Uterus (tissue), 2 donors: ENCODE data around the gene PRR4.

Experiments
- POLR2A ChIP-seq, 2 donors: fragments of 450-650 bp; IDR thresholded peaks; one replicate each; pipeline ENCODE4 v1.6.1; 2016; ENCODE audit warnings: antibody characterized with exemption in 2 of 2, mild to moderate bottlenecking in 1 of 2, moderate library complexity in 1 of 2
- TF ChIP-seq, protein P1 (sequence below), 4 experiments: fragments of 200-600 bp in 2 of 4; fragments of 450-650 bp in 2 of 4; sonication (generic) in 2 of 4; IDR thresholded peaks; one replicate each; pipeline ENCODE4 v1.5.1; 2016 to 2019; ENCODE audit warnings: antibody characterized with exemption in 4 of 4, mild to moderate bottlenecking in 2 of 4, moderate library complexity in 1 of 4

DNA sequence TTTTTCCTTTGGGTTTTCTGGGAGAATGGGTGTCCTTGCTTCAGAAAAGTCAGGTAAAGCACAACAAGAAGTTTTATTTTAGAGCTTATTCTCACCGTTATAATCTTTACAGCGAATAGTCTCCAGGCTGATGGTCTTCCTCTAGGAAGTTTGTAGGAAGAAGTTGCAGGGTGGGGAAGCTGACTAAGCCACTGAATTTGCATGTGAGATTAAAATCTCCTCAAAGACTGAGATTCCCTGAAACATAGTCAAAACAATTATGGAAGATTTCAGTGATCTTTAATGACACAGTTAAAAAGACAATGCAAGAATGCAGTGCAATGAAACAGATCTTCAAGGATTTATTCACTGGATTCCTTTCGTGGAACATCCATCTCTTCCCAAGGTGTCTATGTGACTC, 24.3 kb downstream of the PRR4 start:
- TF ChIP-seq, protein P1, sequence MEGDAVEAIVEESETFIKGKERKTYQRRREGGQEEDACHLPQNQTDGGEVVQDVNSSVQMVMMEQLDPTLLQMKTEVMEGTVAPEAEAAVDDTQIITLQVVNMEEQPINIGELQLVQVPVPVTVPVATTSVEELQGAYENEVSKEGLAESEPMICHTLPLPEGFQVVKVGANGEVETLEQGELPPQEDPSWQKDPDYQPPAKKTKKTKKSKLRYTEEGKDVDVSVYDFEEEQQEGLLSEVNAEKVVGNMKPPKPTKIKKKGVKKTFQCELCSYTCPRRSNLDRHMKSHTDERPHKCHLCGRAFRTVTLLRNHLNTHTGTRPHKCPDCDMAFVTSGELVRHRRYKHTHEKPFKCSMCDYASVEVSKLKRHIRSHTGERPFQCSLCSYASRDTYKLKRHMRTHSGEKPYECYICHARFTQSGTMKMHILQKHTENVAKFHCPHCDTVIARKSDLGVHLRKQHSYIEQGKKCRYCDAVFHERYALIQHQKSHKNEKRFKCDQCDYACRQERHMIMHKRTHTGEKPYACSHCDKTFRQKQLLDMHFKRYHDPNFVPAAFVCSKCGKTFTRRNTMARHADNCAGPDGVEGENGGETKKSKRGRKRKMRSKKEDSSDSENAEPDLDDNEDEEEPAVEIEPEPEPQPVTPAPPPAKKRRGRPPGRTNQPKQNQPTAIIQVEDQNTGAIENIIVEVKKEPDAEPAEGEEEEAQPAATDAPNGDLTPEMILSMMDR (IDR thresholded peaks at IDR 0.05) = no peak
- TF ChIP-seq POLR2A (IDR thresholded peaks at IDR 0.05) = no peak
